ENCODE measurements around the gene NKPD1. TPM values are rescaled to one million over a fixed set of nuclear protein-coding genes. Genes with fewer than 3 reads are reported as not detected.

NKPD1 gene
- total RNA-seq, 3 donors from 2014 or later (not counting 1 experiment from before 2014, with no cell fraction given), result 0.55 to 1.00 (median 0.66) TPM

- Histone ChIP-seq H3K4me3 (ENCODE audit: low read length) (no peak overlapping the region), H3K36me3 (ENCODE audit: control insufficient read depth, insufficient read depth, low read length) (peaks cover 17% of the 10 kb centered on the region), H3K27me3 (ENCODE audit: control insufficient read depth, insufficient read depth, low read length) (no peaks in the 10 kb centered on the region), H3K9me3 (ENCODE audit: control insufficient read depth, insufficient read depth, low read length) (no peaks in the 10 kb centered on the region), H3K27ac (ENCODE audit: low read length) (no peak overlapping the region), H3K4me1 (ENCODE audit: control insufficient read depth, insufficient read depth, low read length) (peaks cover 13% of the 10 kb centered on the region)
- Mint-ChIP-seq H3K4me3 (no peak overlapping the region), H3K27ac (no peak overlapping the region), H3K9me3 (no peaks in the 10 kb centered on the region), H3K4me1 (peaks cover 0 to 20% of the 10 kb centered on the region in 2 donors), H3K36me3 (no peaks in the 10 kb centered on the region), H3K27me3 (ENCODE audit: low read depth in 2 of 2) (no peaks in the 10 kb centered on the region)
- intact Hi-C loops (cut with micrococcal nuclease), result no loop called here
- DNase-seq (no peak), ATAC-seq (no peak)
- 96% methylated on average over 7 of the region's 8 CpGs for WGBS (ENCODE audit: insufficient coverage)
- TF ChIP-seq CTCF (IDR thresholded peaks at IDR 0.05), result no peak
Measured at GRCh38 chr19:45140144-45140503, 20.7 kb downstream of the NKPD1 start.

- TF ChIP-seq CTCF (IDR thresholded peaks at IDR 0.05), result no peak
- Histone ChIP-seq H3K4me1 (ENCODE audit: control insufficient read depth, insufficient read depth, low read length) (peaks cover 14% of the 10 kb centered on the region), H3K4me3 (ENCODE audit: low read length) (no peak overlapping the region), H3K9me3 (ENCODE audit: control insufficient read depth, insufficient read depth, low read length) (no peaks in the 10 kb centered on the region), H3K27me3 (ENCODE audit: control insufficient read depth, insufficient read depth, low read length) (no peaks in the 10 kb centered on the region), H3K36me3 (ENCODE audit: control insufficient read depth, insufficient read depth, low read length) (peaks cover 15% of the 10 kb centered on the region), H3K27ac (ENCODE audit: low read length) (no peak overlapping the region)
- ATAC-seq, result no peak
- no peak overlapping the region for H3K27ac Mint-ChIP-seq
- 97% methylated on average over 24 of the region's 24 CpGs for WGBS (ENCODE audit: insufficient coverage)
- no peaks in the 10 kb centered on the region for H3K27me3 Mint-ChIP-seq (ENCODE audit: low read depth in 2 of 2)
- H3K4me1 Mint-ChIP-seq, result peaks cover under 1 to 22% of the 10 kb centered on the region in 2 donors
- H3K36me3 Mint-ChIP-seq, result no peaks in the 10 kb centered on the region
- H3K9me3 Mint-ChIP-seq, result no peaks in the 10 kb centered on the region
- no peak for DNase-seq
- no peak overlapping the region for H3K4me3 Mint-ChIP-seq
- intact Hi-C loops (cut with micrococcal nuclease), result no loop called here
Measured at GRCh38 chr19:45139286-45140143, 21.3 kb downstream of the NKPD1 start.

- Mint-ChIP-seq H3K27me3 (ENCODE audit: low read depth in 2 of 2) (no peaks in the 10 kb centered on the region), H3K4me3 (no peak overlapping the region), H3K36me3 (no peaks in the 10 kb centered on the region), H3K27ac (no peak overlapping the region), H3K4me1 (peaks cover 10 to 33% of the 10 kb centered on the region in 2 donors), H3K9me3 (no peaks in the 10 kb centered on the region)
- DNase-seq (no peak), ATAC-seq (no peak)
- no peak for TF ChIP-seq CTCF (IDR thresholded peaks at IDR 0.05)
- H3K4me3 ChIP-seq (ENCODE audit: low read length), result no peak overlapping the region
- H3K27me3 ChIP-seq (ENCODE audit: control insufficient read depth, insufficient read depth, low read length), result no peaks in the 10 kb centered on the region
- 93% methylated on average over 11 of the region's 11 CpGs for WGBS (ENCODE audit: insufficient coverage)
- H3K27ac ChIP-seq (ENCODE audit: low read length), result no peak overlapping the region
- no peaks in the 10 kb centered on the region for H3K9me3 ChIP-seq (ENCODE audit: control insufficient read depth, insufficient read depth, low read length)
- intact Hi-C loops (cut with micrococcal nuclease), result no loop called here
- peaks cover 15% of the 10 kb centered on the region for H3K36me3 ChIP-seq (ENCODE audit: control insufficient read depth, insufficient read depth, low read length)
- peaks cover 21% of the 10 kb centered on the region for H3K4me1 ChIP-seq (ENCODE audit: control insufficient read depth, insufficient read depth, low read length)
Measured at GRCh38 chr19:45138303-45138751, 22.5 kb downstream of the NKPD1 start.
